Kidney (tissue), 14 donors: ENCODE data around the gene SF3B2. TPM values are rescaled to one million over a fixed set of nuclear protein-coding genes. Genes with fewer than 3 reads are reported as not detected.

ENCODE experiments used
- DNase-seq, 5 donors: peaks; one replicate each; pipeline ENCODE4 v3.0.0-alpha.2; 2013 to 2020
- FAIRE-seq: peaks from 2 replicates; lab custom pipeline; 2012; peaks lifted over from hg19 to GRCh38; lab: Jason Lieb, UNC
- H3K27ac ChIP-seq, 2 donors: one replicate each; pipeline ENCODE4 v1.7.0; 2013; ENCODE audit warnings: low read depth in 2 of 2, low read length in 2 of 2, inconsistent platforms in 1 of 2
- H3K27me3 ChIP-seq: one replicate; pipeline ENCODE4 v1.7.1; 2013; ENCODE audit warnings: low read length, inconsistent platforms; ENCODE audit not compliant: control insufficient read depth, insufficient read depth
- H3K36me3 ChIP-seq, 3 donors: one replicate each; pipeline versions ENCODE4 v1.7.0 to v1.7.1; 2013; ENCODE audit warnings: low read length in 3 of 3, control low read depth in 1 of 3, inconsistent platforms in 1 of 3; ENCODE audit not compliant: insufficient read depth in 3 of 3, control insufficient read depth in 2 of 3
- H3K4me1 ChIP-seq, 3 donors: one replicate each; pipeline versions ENCODE4 v1.7.0 to v1.7.1; 2013; ENCODE audit warnings: low read length in 3 of 3, inconsistent platforms in 1 of 3, low read depth in 1 of 3; ENCODE audit not compliant: control insufficient read depth in 2 of 3, insufficient read depth in 2 of 3
- H3K4me3 ChIP-seq, 3 donors: one replicate each; pipeline versions ENCODE4 v1.7.0 to v1.8.1; 2013; ENCODE audit warnings: low read length in 3 of 3, control low read depth in 1 of 3, inconsistent platforms in 1 of 3
- H3K9ac ChIP-seq, 3 donors: one replicate each; pipeline versions ENCODE4 v1.7.0 to v1.7.1; 2013; ENCODE audit warnings: low read length in 3 of 3, control low read depth in 1 of 3, inconsistent platforms in 1 of 3
- H3K9me3 ChIP-seq, 3 donors: one replicate each; pipeline versions ENCODE4 v1.7.0 to v1.7.1; 2013; ENCODE audit warnings: low read length in 3 of 3, control low read depth in 1 of 3, inconsistent platforms in 1 of 3; ENCODE audit not compliant: control insufficient read depth in 2 of 3, insufficient read depth in 1 of 3
- intact Hi-C: fragments of 100-400 bp; cut with DNase I; formaldehyde crosslinking; loops from one replicate; pipeline ENCODE4 v1.11.1; 2022
- polyA plus RNA-seq: library from polyadenylated mRNA; stranded (reverse); fragments of 350-450 nt; fragmentation: Illumina TruSeq; extraction: RNeasy Lipid Tissue Mini Kit (QIAGEN cat#74804); gene quantifications from one replicate; pipeline ENCODE4 v1.2.3, GENCODE V29; 2014; ENCODE audit warnings: low read depth, low replicate concordance; ENCODE audit not compliant: insufficient read depth
- total RNA-seq: library from RNA; stranded (reverse); fragmentation: NEBNext Ultra II Directional; extraction: Animal tissue kit (Norgen Biotek cat#: 25700); gene quantifications from one replicate; pipeline ENCODE4 v1.2.1, GENCODE V29; 2021
- TF ChIP-seq, protein P1 (sequence below): IDR thresholded peaks from 3 replicates; pipeline ENCODE4 v1.5.1; 2012; ENCODE audit warnings: mild to moderate bottlenecking, moderate library complexity, borderline replicate concordance; ENCODE audit not compliant: insufficient read depth; ENCODE audit errors: extremely low read depth
- donor health status: control.
- donor health status: control.
- donor health status: control.
- donor health status: control.
- donor health status: control.
- donor health status: DM: yes; HTN: yes; CAD: no.
- donor health status: Normal renal cell carcinoma (clear cell type).

The SF3B2 gene
- total and polyA plus RNA-seq, 2 donors from 2014 or later, result 114 to 172 TPM

DNA sequence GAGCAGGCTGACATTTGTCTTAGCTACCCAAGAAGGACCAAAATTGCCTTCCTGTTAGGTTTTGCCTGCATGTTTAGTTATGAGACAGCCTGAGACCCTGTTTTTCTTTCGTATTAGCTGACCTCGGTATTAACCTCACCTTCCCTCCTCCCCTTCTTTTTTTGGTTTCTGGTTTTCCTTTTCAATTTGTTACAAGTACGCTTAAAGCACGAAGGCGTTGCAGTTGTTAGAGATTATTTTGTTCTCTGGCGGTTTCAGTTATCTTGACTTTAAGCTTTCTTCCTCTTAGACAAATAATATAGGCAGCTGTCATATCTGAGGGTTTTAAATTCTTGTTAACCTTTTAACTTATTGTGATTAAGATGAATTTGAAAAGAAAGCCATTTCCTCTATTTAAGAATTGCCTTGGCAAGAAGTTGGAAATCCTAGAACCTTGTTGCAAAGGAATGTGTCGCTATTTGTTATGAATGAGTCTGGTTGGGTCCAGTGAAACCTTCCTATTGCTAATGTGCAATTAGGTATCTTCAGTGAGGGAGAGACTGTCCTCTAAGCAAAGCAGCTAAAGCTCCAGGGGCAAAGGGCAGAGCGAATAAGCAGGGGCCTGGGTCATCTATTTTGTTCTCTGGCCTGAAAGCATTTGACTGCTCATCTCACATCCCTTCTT, 63.6 kb downstream of the SF3B2 start:
- DNase-seq (peak in 2 of 5 donors; percentile 30 to 54), FAIRE-seq (no peak)
- H3K9ac ChIP-seq, result no peak overlapping the region
- H3K27me3 ChIP-seq, result no peaks in the 10 kb centered on the region
- H3K4me1 ChIP-seq, result peaks cover 0 to 31% (median 31%) of the 10 kb centered on the region in 3 donors
- H3K27ac ChIP-seq, result peak overlapping the region; percentile 10 to 55
- H3K36me3 ChIP-seq, result no peaks in the 10 kb centered on the region
- TF ChIP-seq, protein P1, sequence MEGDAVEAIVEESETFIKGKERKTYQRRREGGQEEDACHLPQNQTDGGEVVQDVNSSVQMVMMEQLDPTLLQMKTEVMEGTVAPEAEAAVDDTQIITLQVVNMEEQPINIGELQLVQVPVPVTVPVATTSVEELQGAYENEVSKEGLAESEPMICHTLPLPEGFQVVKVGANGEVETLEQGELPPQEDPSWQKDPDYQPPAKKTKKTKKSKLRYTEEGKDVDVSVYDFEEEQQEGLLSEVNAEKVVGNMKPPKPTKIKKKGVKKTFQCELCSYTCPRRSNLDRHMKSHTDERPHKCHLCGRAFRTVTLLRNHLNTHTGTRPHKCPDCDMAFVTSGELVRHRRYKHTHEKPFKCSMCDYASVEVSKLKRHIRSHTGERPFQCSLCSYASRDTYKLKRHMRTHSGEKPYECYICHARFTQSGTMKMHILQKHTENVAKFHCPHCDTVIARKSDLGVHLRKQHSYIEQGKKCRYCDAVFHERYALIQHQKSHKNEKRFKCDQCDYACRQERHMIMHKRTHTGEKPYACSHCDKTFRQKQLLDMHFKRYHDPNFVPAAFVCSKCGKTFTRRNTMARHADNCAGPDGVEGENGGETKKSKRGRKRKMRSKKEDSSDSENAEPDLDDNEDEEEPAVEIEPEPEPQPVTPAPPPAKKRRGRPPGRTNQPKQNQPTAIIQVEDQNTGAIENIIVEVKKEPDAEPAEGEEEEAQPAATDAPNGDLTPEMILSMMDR, result no peak
- peak overlapping the region in 2 of 3 donors; percentile 10 to 11 for H3K4me3 ChIP-seq
- intact Hi-C loops, result no loop called here
- no peaks in the 10 kb centered on the region for H3K9me3 ChIP-seq

DNA sequence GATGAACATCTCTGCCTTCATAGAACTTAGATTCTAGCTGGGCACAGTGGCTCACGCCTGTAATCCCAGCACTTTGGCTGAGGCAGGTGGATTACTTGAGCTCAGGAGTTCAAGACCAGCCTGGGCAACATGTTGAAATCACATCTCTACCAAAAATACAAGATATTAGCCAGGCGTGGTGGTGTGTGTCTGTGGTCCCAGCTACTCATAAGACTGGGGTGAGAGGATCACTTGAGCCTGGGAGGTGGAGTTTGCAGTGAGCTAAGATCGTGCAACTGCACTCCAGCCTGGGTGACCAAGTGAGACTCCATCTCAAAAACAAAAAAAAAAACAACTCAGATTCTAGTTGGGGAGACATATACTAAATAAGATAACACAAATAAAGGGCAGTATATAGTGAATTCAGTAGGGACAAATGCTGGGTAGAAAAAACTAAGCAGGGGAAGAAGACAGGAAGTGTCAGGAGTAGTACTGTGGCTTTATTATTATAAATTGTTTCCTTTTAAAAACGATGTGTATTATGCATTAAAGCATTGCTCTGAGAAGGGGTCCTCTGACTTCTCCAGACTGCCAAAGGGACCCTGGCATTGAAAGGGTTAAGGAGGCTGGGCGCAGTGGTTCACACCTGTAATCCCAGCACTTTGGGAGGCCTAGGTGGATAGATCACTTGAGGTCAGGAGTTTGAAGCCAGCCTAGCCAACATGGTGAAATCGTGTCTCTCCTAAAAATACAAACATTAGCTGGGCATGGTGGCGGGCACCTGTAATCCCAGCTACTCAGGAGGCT, 64.6 kb downstream of the SF3B2 start:
- no peaks in the 10 kb centered on the region for H3K9me3 ChIP-seq
- intact Hi-C loops, result no loop called here
- H3K27me3 ChIP-seq, result no peaks in the 10 kb centered on the region
- H3K36me3 ChIP-seq, result no peaks in the 10 kb centered on the region
- TF ChIP-seq, protein P1, result no peak
- no peak overlapping the region for H3K4me3 ChIP-seq
- FAIRE-seq (no peak), DNase-seq (no peak)
- H3K9ac ChIP-seq, result no peak overlapping the region
- H3K4me1 ChIP-seq, result peaks cover 0 to 31% (median 31%) of the 10 kb centered on the region in 3 donors
- H3K27ac ChIP-seq, result no peak overlapping the region

GRCh38 chr11:66118847-66119246, 66.7 kb downstream of the SF3B2 start:
- no peak for DNase-seq
- Histone ChIP-seq H3K27ac (peak overlapping the region in 1 of 2 donors; percentile 67), H3K4me3 (no peak overlapping the region), H3K4me1 (peaks cover 0 to 31% (median 24%) of the 10 kb centered on the region in 3 donors), H3K27me3 (no peaks in the 10 kb centered on the region), H3K36me3 (no peaks in the 10 kb centered on the region), H3K9me3 (no peaks in the 10 kb centered on the region), H3K9ac (no peak overlapping the region)
- intact Hi-C loops, result no loop called here
- TF ChIP-seq, protein P1, result no peak
- FAIRE-seq, result no peak

Other genes starting within 250 kb of the SF3B2 start
- 1.0 TPM for gene SNX32, start 218.4 kb upstream of the SF3B2 start, total RNA-seq
- 0.43 TPM for gene SNX32, start 218.4 kb upstream of the SF3B2 start, polyA plus RNA-seq
- 705 TPM for gene CFL1, start 194.2 kb upstream of the SF3B2 start, total RNA-seq
- 846 TPM for gene CFL1, start 194.2 kb upstream of the SF3B2 start, polyA plus RNA-seq
- 54.9 TPM for gene MUS81, start 191.9 kb upstream of the SF3B2 start, total RNA-seq
- 31.2 TPM for gene MUS81, start 191.9 kb upstream of the SF3B2 start, polyA plus RNA-seq
- 64.2 TPM for gene EFEMP2, start 179.6 kb upstream of the SF3B2 start, total RNA-seq
- 60.0 TPM for gene EFEMP2, start 179.6 kb upstream of the SF3B2 start, polyA plus RNA-seq
- 3.9 TPM for gene CTSW, start 172.5 kb upstream of the SF3B2 start, total RNA-seq
- gene CTSW, start 172.5 kb upstream of the SF3B2 start, polyA plus RNA-seq, result 1.3 TPM
- gene FIBP, start 163.9 kb upstream of the SF3B2 start, total RNA-seq, result 58.0 TPM
- 105 TPM for gene FIBP, start 163.9 kb upstream of the SF3B2 start, polyA plus RNA-seq
- gene CCDC85B, start 161.7 kb upstream of the SF3B2 start, total RNA-seq, result 26.1 TPM
- gene CCDC85B, start 161.7 kb upstream of the SF3B2 start, polyA plus RNA-seq, result 31.8 TPM
- gene FOSL1, start 152.0 kb upstream of the SF3B2 start, total RNA-seq, result 3.2 TPM
- 0.37 TPM for gene FOSL1, start 152.0 kb upstream of the SF3B2 start, polyA plus RNA-seq
- gene C11orf68, start 133.3 kb upstream of the SF3B2 start, total RNA-seq, result 38.0 TPM
- 52.0 TPM for gene C11orf68, start 133.3 kb upstream of the SF3B2 start, polyA plus RNA-seq
- gene DRAP1, start 132.9 kb upstream of the SF3B2 start, total RNA-seq, result 51.2 TPM
- 150 TPM for gene DRAP1, start 132.9 kb upstream of the SF3B2 start, polyA plus RNA-seq
- gene TSGA10IP, start 106.9 kb upstream of the SF3B2 start, total RNA-seq, result not detected
- gene TSGA10IP, start 106.9 kb upstream of the SF3B2 start, polyA plus RNA-seq, result not detected
- 48.6 TPM for gene SART1, start 90.6 kb upstream of the SF3B2 start, total RNA-seq
- 48.7 TPM for gene SART1, start 90.6 kb upstream of the SF3B2 start, polyA plus RNA-seq
- 37.5 TPM for gene EIF1AD, start 50.2 kb upstream of the SF3B2 start, total RNA-seq
- 17.7 TPM for gene EIF1AD, start 50.2 kb upstream of the SF3B2 start, polyA plus RNA-seq
- gene BANF1, start 49.9 kb upstream of the SF3B2 start, total RNA-seq, result 181 TPM
- gene BANF1, start 49.9 kb upstream of the SF3B2 start, polyA plus RNA-seq, result 186 TPM
- 5.9 TPM for gene CST6, start 40.4 kb upstream of the SF3B2 start, total RNA-seq
- 1.2 TPM for gene CST6, start 40.4 kb upstream of the SF3B2 start, polyA plus RNA-seq
- gene CATSPER1, start 25.9 kb upstream of the SF3B2 start, total RNA-seq, result 0.76 TPM
- gene CATSPER1, start 25.9 kb upstream of the SF3B2 start, polyA plus RNA-seq, result not detected
- gene GAL3ST3, start 3.2 kb upstream of the SF3B2 start, total RNA-seq, result 2.5 TPM
- gene GAL3ST3, start 3.2 kb upstream of the SF3B2 start, polyA plus RNA-seq, result 7.6 TPM
- 91.8 TPM for gene PACS1, start 17.9 kb downstream of the SF3B2 start, total RNA-seq
- 23.7 TPM for gene PACS1, start 17.9 kb downstream of the SF3B2 start, polyA plus RNA-seq
- 30.6 TPM for gene KLC2, start 205.3 kb downstream of the SF3B2 start, total RNA-seq
- gene KLC2, start 205.3 kb downstream of the SF3B2 start, polyA plus RNA-seq, result 16.2 TPM
- gene RAB1B, start 216.3 kb downstream of the SF3B2 start, total RNA-seq, result 153 TPM
- gene RAB1B, start 216.3 kb downstream of the SF3B2 start, polyA plus RNA-seq, result 197 TPM
- gene CNIH2, start 225.8 kb downstream of the SF3B2 start, total RNA-seq, result 0.63 TPM
- gene CNIH2, start 225.8 kb downstream of the SF3B2 start, polyA plus RNA-seq, result not detected
- gene YIF1A, start 236.8 kb downstream of the SF3B2 start, total RNA-seq, result 92.1 TPM
- gene YIF1A, start 236.8 kb downstream of the SF3B2 start, polyA plus RNA-seq, result 115 TPM
- 0.19 TPM for gene TMEM151A, start 239.5 kb downstream of the SF3B2 start, total RNA-seq
- gene TMEM151A, start 239.5 kb downstream of the SF3B2 start, polyA plus RNA-seq, result not detected